NCI-H69 (cell line): ENCODE measurements around the gene PLEKHH3.
A peak's percentile ranks its signal among the peaks of the same experiment; 100 is the strongest.
"Not testable (repeated sequence)": the region's sequence is repeated elsewhere in the genome, so short reads cannot be mapped to it uniquely, and the experiment has no call there.

Experiments
- DNase-seq: peaks from one replicate; lab custom pipeline; 2025; lab: John Stamatoyannopoulos, UW

Gene PLEKHH3

DNA sequence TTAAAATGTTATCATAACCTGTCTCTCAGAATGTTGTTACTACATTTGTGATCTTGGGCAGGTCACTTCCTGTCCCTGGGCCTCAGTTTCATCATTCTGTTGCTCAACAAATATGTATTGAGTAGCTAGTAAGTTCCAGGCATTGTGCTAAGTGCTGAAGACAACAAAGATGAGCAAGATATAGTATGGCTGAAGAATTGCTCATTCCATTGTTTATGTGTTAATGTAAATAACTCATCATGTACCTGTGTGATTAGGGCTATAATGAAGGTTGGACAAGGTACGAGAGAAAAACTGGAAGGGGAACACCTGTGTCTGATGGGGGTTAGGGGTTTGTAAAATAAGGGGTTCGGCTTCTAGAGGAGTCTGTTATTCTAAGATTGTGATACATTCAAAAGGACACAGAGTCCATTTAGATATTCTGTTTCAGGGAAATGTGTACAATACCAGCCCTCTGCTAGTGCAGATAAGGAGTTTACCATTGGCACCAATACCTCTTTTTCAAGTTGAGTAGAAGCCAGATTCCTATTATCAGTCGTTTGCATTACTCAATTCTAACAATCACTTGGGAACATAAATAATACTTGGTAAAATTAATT lies 47.3 kb downstream of the PLEKHH3 start:
- no peak for DNase-seq

DNA sequence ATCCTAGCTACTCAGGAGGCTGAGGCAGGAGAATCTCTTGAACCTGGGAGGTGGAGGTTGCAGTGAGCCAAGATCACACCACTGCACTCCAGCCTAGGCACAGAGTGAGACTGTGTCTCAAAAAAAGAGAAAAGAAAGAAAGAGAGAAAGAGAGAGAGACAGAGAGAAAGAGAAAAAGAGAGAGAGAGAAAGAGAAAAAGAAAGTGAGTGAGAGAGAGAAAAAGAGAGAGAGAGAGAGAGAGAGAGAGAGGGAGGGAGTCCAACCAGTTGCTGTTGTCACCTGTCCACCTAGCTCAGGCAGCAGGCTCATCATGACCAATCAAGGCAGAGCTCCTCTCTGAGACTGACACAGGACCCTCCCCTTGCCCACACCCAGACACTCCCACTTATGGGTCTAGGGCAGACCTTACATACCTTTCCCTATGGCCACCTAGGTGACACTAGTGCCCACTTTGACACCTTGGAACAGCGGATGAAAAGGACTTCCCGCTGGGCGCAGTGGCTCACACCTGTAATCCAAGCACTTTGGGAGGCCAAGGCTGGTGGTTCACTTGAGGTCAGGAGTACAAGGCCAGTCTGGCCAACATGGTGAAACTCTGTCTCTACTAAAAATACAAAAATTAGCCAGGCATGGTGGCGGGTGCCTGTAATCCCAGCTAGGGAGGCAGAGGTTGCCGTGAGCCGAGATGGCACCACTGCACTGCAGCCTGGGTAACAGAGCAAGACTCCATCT lies 49.6 kb downstream of the PLEKHH3 start:
- DNase-seq: not testable (repeated sequence)

DNA sequence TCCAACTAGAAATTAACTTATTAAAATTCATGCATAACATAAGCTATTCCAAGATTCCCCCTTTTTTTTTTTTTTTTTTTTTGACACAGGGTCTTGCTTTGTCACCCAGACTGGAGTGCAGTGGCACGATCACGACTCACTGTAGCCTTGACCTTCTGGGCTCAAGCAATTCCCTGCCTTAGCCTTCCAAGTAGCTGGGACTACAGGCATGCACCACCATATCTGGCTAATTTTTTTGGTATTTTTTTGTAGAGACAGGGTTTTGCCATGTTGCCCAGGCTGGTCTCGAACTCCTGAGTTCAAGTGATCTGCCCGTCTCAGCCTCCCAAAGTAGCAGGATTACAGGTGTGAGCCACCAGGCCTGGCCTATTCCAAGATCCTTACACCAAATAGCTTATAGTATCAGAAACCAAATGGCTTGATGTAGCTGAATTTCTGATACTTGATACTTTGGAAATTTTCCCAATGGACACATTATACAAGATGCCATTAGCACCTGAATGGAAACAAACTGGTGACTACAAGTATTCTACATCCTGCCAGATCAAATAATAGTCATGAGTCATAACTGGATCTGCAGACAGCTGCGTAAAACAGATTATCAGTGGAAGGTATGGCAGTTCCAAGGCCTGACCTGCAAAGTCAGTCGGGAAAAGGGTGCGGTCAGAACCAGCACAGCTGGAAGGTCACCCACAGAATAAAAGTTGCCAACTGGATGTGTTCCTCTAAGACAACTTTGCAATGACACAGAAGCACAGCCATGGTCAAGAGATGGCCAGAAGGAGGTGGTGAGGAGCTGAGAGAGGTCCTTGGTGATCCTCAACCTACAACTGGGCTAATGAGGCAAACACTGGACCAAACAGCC lies 52.8 kb downstream of the PLEKHH3 start:
- DNase-seq: peak; percentile 62

DNA sequence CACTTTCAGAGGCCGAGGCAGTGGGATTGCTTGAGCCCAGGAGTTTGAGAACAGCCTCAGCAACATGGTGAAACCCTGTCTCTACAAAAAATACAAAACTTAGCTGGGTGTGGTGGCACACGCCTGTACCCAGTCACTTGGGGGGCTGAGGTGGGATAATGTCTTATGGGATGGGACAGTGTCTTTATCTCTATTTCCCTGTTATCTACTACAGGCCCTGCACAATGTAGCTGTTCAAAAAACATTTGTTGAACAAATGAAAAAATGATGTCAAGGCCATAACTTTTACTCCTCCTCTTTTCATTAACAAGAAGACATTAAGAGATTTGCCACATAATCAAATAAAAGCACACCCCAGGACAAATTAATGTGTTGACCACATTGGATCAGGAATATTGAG lies 53.5 kb downstream of the PLEKHH3 start:
- no peak for DNase-seq

DNA sequence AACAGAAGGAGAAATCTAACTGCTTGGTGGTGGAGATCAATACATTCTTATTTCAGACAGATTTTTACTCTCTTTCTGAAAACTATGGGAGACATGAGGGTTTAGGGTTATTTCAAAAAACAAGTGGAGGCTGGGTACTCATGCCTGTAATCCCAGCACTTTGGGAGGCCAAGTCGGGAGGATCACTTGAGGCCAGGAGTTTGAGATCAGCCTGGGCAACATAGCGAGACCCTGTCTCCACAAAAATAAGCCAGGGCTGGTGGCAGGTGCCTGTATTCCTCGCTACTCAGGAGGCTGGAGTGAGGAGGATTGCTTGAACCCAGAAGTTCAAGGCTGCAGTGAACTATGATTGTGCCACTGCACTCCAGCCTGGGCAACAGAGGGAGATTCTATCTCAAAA lies 54.8 kb downstream of the PLEKHH3 start:
- not testable (repeated sequence) for DNase-seq

DNA sequence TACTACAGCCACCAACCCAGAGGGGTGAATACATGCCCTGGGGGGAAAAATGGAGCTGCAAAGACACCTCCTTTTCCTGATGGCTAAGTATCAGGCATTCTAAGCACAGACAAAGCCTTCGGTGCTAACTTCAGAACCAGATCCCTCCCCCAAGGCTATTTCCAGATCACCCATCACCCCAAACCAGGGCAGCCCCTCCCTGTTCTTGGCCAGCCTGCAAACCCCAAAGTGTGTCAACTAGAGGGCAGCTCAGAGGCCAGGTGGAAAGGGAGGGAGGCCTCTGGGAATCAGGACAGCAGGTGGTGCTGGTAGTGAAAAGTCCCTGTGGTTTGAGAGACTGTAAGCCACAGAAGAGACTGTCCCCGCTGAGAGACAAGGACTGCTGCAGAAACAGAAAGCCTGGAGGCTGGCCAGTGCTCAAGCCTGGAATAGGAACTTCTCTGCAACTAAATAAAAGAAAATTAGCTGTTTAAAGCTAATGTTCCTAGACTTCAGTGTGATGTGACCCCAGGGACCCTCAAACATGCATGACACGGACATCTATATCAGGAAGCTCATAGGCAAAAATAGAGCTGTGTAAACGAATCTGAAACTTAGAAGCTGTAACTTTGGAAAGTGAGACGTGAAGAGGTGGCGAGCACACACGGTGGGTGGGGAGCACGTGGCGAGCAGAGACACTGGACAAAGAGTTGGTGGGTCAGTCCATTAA lies 58.2 kb downstream of the PLEKHH3 start:
- DNase-seq: peak; percentile 67

DNA sequence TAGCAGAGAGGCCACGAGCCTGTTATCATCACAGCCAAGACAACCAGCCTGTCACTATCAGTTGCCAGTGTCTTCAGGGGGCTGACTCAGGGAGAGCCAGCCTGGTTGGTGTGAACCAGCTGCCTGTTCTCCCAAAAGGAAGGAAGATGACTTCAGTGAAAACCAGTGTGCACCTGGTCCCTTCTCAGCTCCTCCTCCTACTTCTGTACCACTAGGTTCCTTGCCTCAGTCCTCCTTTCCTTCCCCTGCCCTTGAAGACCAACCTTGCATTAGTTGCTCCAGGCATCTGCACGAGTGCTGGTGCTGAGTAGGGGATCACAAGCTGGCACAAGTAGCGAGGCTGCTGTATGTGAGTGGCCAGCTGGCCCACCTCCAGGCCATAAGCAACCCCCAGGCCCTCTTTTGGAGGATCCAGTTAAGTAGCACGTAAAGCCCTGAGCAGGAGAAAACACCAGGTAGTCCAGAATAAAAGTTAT lies 58.8 kb downstream of the PLEKHH3 start:
- DNase-seq: peak; percentile 48
